ENCODE data around the gene APBA2. TPM values are rescaled to one million over a fixed set of nuclear protein-coding genes. Genes with fewer than 3 reads are reported as not detected.

Gene APBA2
- total and polyA plus RNA-seq, 2 of the 4 experiments (the other 2 are of a cell fraction), result 21.7 to 33.0 TPM

DNA sequence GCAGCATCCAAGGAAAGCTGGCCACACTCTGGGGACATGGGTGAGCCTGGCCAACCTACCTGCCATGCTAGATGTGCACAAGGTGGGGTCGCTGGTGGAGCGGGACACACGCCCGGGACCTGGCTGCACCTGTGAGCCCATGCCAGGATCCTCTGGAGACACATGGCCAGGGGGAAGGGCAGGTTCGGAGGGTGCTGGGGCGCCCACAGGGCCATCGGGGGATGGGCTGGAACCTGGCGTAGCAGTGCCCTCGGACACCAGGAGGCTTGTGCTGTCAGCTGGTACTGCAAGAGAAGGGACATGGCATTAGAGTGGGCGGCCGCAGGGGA, 240.4 kb downstream of the APBA2 start:
- H4K91ac ChIP-seq (ENCODE audit: insufficient read depth, low read depth, low read length), result no peak overlapping the region
- BruUV-seq (replicated peaks), result no TSS peak
- H3K4me1 ChIP-seq (ENCODE audit: control insufficient read depth, insufficient read depth, low read length), result no peaks in the 10 kb centered on the region
- no peaks in the 10 kb centered on the region for H3K36me3 ChIP-seq (ENCODE audit: control insufficient read depth, insufficient read depth, low read length)
- H3K79me1 ChIP-seq (ENCODE audit: low read depth in 1 of 2, low read length in 2 of 2), result no peaks in the 10 kb centered on the region
- H2BK120ac ChIP-seq (ENCODE audit: low read depth, low read length), result no peak overlapping the region
- H3K9me3 ChIP-seq (ENCODE audit: control insufficient read depth, insufficient read depth, low read length), result no peaks in the 10 kb centered on the region
- H2BK15ac ChIP-seq (ENCODE audit: low read depth, low read length), result no peak overlapping the region
- H4K8ac ChIP-seq (ENCODE audit: low read depth in 2 of 2, low read length in 2 of 2), result no peak overlapping the region
- no peak overlapping the region for H2BK5ac ChIP-seq (ENCODE audit: low read depth, low read length, poor library complexity, severe bottlenecking)
- H3K18ac ChIP-seq (ENCODE audit: low read depth, low read length), result no peak overlapping the region
- H3K14ac ChIP-seq (replicated peaks; ENCODE audit: low read depth, low read length), result no peak overlapping the region
- H3K4me3 ChIP-seq (ENCODE audit: insufficient read depth, low read depth, low read length), result no peak overlapping the region
- H3K4me2 ChIP-seq (ENCODE audit: low read depth, low read length), result no peak overlapping the region
- no peak for TF ChIP-seq RCOR1 (IDR thresholded peaks at IDR 0.05; ENCODE audit: insufficient replicate concordance, low read length)
- TF ChIP-seq, protein P1, sequence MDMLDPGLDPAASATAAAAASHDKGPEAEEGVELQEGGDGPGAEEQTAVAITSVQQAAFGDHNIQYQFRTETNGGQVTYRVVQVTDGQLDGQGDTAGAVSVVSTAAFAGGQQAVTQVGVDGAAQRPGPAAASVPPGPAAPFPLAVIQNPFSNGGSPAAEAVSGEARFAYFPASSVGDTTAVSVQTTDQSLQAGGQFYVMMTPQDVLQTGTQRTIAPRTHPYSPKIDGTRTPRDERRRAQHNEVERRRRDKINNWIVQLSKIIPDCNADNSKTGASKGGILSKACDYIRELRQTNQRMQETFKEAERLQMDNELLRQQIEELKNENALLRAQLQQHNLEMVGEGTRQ (IDR thresholded peaks at IDR 0.05; ENCODE audit: low read depth, low read length), result no peak
- TF ChIP-seq FOS (IDR thresholded peaks at IDR 0.05; ENCODE audit: low read depth, low read length), result no peak
- TF ChIP-seq SMC3 (IDR thresholded peaks at IDR 0.05; ENCODE audit: low read depth, low read length), result no peak
- TF ChIP-seq MXI1 (IDR thresholded peaks at IDR 0.05; ENCODE audit: borderline replicate concordance, low read depth, low read length), result no peak
- no peak for TF ChIP-seq POLR2A (IDR thresholded peaks at IDR 0.05; ENCODE audit: low read depth, low read length)
- no peak for TF ChIP-seq CTCF (conservative IDR thresholded peaks at IDR 0.05; ENCODE audit: low read depth, low read length)
- TF ChIP-seq, protein P2, sequence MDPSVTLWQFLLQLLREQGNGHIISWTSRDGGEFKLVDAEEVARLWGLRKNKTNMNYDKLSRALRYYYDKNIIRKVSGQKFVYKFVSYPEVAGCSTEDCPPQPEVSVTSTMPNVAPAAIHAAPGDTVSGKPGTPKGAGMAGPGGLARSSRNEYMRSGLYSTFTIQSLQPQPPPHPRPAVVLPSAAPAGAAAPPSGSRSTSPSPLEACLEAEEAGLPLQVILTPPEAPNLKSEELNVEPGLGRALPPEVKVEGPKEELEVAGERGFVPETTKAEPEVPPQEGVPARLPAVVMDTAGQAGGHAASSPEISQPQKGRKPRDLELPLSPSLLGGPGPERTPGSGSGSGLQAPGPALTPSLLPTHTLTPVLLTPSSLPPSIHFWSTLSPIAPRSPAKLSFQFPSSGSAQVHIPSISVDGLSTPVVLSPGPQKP (IDR thresholded peaks at IDR 0.05; ENCODE audit: borderline replicate concordance, low read depth, low read length), result no peak
- no peak for TF ChIP-seq RAD21 (IDR thresholded peaks at IDR 0.05; ENCODE audit: low read length)
- no peak for TF ChIP-seq BHLHE40 (IDR thresholded peaks at IDR 0.05; ENCODE audit: low read depth, low read length)
- no peak for TF ChIP-seq MAFK (IDR thresholded peaks at IDR 0.05; ENCODE audit: low read depth, low read length)
- TF ChIP-seq CEBPB (IDR thresholded peaks at IDR 0.05; ENCODE audit: low read depth, low read length), result no peak
- TF ChIP-seq CHD1 (IDR thresholded peaks at IDR 0.05; ENCODE audit: low read depth, low read length), result no peak
- TF ChIP-seq MAZ (IDR thresholded peaks at IDR 0.05; ENCODE audit: borderline replicate concordance, low read depth, low read length), result no peak
- no peak for TF ChIP-seq RFX5 (IDR thresholded peaks at IDR 0.05; ENCODE audit: low read depth, low read length)
- TF ChIP-seq NFE2L2 (IDR thresholded peaks at IDR 0.05; ENCODE audit: low read depth, low read length), result no peak
- H3K9me1 ChIP-seq (ENCODE audit: insufficient read depth, low read length), result no peaks in the 10 kb centered on the region
- H3K9ac ChIP-seq (ENCODE audit: low read depth, low read length), result no peak overlapping the region
- H4K5ac ChIP-seq (ENCODE audit: low read depth, low read length), result no peak overlapping the region
- H2AK5ac ChIP-seq (ENCODE audit: low read depth, low read length), result no peak overlapping the region
- H3K27ac ChIP-seq (ENCODE audit: insufficient read depth, low read length), result no peak overlapping the region
- dilution Hi-C loops (cut with HindIII; ENCODE audit: low sequenced_read_pairs, unreplicated experiment), result no loop called here
- no peak overlapping the region for H3K56ac ChIP-seq (ENCODE audit: extremely low read depth, insufficient read depth, low read length)
- H2AFZ ChIP-seq (replicated peaks; ENCODE audit: low read length, poor library complexity), result no peak overlapping the region
- H4K20me1 ChIP-seq (ENCODE audit: insufficient read depth, low read length), result no peaks in the 10 kb centered on the region
- WGBS, 2 experiments (ENCODE audit: extremely low coverage in 2 of 2, insufficient read length in 1 of 2), result 78% methylated on average over 6 of the region's 11 CpGs; no CpG with 5 or more reads in 1 of the 2 experiments
- DNase-seq (no peak), ATAC-seq (ENCODE audit: low read depth) (no peak)
- no peak overlapping the region for H2AK9ac ChIP-seq (replicated peaks; ENCODE audit: low read depth, low read length, poor library complexity)
- H3K27me3 ChIP-seq (ENCODE audit: control insufficient read depth, insufficient read depth, low read length), result peaks cover 34% of the 10 kb centered on the region
- POLR2A ChIA-PET (ENCODE audit: unreplicated experiment), result no interaction called here
- no peak overlapping the region for H2BK20ac ChIP-seq (ENCODE audit: low read depth, low read length)
- no peak overlapping the region for H3K4ac ChIP-seq (ENCODE audit: low read depth, low read length)
- intact Hi-C loops (cut with micrococcal nuclease), result no loop called here
- H3K23ac ChIP-seq (ENCODE audit: low read depth, low read length), result no peak overlapping the region
- CTCF ChIA-PET, result no interaction called here
- in situ Hi-C loops (cut with MboI; ENCODE audit: low sequenced_read_pairs), result loop anchor here (25.0 kb wide), 1 partner anchor 936 kb away; no protein-coding TSS in a partner anchor
